ENCODE data around the gene SLC15A3.

DNA sequence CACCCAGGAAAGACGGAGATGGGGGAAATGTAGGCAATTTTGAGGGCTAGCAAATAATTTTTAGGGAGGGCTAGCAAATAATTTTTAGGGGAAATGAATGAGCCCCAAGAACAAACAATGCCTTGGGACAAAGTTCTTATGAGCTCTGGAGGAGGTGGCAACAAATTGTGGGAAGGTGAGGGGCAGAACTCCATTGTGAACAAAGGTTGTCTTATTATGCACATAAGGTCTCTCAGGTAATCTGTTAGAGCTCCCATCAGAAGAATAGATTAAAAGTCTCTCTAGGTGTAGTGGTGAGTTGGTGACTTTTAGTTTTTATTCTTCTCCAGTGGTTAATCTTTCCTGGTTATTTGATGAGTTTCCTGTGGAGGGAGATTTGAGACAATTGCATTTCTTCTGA is 43.2 kb downstream of the SLC15A3 start:
- TF ChIP-seq, protein P1, sequence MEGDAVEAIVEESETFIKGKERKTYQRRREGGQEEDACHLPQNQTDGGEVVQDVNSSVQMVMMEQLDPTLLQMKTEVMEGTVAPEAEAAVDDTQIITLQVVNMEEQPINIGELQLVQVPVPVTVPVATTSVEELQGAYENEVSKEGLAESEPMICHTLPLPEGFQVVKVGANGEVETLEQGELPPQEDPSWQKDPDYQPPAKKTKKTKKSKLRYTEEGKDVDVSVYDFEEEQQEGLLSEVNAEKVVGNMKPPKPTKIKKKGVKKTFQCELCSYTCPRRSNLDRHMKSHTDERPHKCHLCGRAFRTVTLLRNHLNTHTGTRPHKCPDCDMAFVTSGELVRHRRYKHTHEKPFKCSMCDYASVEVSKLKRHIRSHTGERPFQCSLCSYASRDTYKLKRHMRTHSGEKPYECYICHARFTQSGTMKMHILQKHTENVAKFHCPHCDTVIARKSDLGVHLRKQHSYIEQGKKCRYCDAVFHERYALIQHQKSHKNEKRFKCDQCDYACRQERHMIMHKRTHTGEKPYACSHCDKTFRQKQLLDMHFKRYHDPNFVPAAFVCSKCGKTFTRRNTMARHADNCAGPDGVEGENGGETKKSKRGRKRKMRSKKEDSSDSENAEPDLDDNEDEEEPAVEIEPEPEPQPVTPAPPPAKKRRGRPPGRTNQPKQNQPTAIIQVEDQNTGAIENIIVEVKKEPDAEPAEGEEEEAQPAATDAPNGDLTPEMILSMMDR (conservative IDR thresholded peaks at IDR 0.05 in 1 of 2, IDR thresholded peaks at IDR 0.05 in 1 of 2; ENCODE audit: low read depth in 1 of 2, low read length in 2 of 2) = no peak
- no peak for TF ChIP-seq EZH2 (IDR thresholded peaks at IDR 0.05; ENCODE audit: low read length, missing control alignments)
